ENCODE measurements around the gene MMP24. TPM values are rescaled to one million over a fixed set of nuclear protein-coding genes. Genes with fewer than 3 reads are reported as not detected.

Gene MMP24
- total and polyA plus RNA-seq, 2 experiments from 2014 or later, result 2.0 to 27.3 TPM

DNA sequence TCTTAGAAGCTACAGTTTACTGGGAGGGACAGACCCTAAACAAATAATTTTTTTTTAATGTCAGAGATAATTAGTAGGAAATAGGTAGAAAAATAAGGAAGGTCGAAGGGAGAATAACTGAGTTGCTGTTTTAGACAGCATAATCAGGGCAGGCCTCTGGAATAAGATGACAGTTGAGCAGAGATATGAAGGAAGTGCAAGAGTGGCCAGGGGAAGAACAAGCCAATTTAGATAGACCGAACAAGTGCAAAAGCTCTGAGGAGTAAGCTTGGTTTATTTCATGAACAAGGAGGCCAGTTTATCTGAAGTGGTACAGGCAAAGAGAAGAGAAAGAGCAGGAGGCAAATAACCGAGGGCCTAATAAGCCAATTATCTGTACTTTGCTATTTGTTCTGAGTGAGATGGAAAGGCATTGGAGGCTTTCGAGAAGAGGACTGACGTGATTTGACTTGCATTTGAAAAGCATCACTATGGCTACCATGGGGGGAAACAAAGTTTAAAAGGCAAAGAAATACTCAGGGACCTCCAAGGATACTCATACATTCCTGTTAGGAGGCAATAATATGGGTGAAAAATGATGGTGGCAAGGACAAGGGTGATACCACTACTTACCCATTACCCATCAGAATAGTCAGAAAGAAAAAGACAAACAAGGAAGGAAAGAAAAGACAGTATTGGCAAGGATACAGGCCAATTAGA lies 34.9 kb upstream of the MMP24 start:
- H3K36me3 Mint-ChIP-seq (ENCODE audit: low read depth), result peaks cover 12% of the 10 kb centered on the region; the same call in 1 of the 3 replicates
- Histone ChIP-seq H3K9me2 (ENCODE audit: insufficient read depth) (no peaks in the 10 kb centered on the region), H3K79me2 (replicated peaks; ENCODE audit: insufficient read depth) (no peaks in the 10 kb centered on the region), H3K36me3 (ENCODE audit: insufficient read depth) (no peaks in the 10 kb centered on the region), H3F3A (replicated peaks; ENCODE audit: low read depth) (no peaks in the 10 kb centered on the region), H3K4me2 (no peak overlapping the region), H3K4me3 (no peak overlapping the region), H3K27me3 (ENCODE audit: insufficient read depth) (no peaks in the 10 kb centered on the region), H2AFZ (no peak overlapping the region), H3K27ac (ENCODE audit: low read depth) (no peak overlapping the region), H3K4me1 (ENCODE audit: insufficient read depth) (peaks cover 5% of the 10 kb centered on the region; the same call in 1 of the 2 replicates), H4K20me1 (replicated peaks; ENCODE audit: insufficient read depth) (no peaks in the 10 kb centered on the region)
- H3K27ac Mint-ChIP-seq, result no peak overlapping the region
- peaks cover 2% of the 10 kb centered on the region for H3K27me3 Mint-ChIP-seq (ENCODE audit: insufficient read depth, low read depth, poor library complexity)
- peaks cover 21% of the 10 kb centered on the region for H3K4me1 Mint-ChIP-seq
- DNase-seq (ENCODE audit: low spot score) (no peak), ATAC-seq (no peak; the same call in 2 of the 3 replicates)
- H3K9me3 Mint-ChIP-seq, result peaks cover 36% of the 10 kb centered on the region
- no peak for TF ChIP-seq ZNF331 (CRISPR knock-in tag; IDR thresholded peaks at IDR 0.05; ENCODE audit: low read depth)
- TF ChIP-seq EZH2phosphoT487 (IDR thresholded peaks at IDR 0.05; ENCODE audit: unreplicated experiment), result no peak
- TF ChIP-seq JUNB (IDR thresholded peaks at IDR 0.05; ENCODE audit: unreplicated experiment), result no peak
- no peak for TF ChIP-seq NANOG (IDR thresholded peaks at IDR 0.05; ENCODE audit: borderline replicate concordance)
- TF ChIP-seq, protein P1, sequence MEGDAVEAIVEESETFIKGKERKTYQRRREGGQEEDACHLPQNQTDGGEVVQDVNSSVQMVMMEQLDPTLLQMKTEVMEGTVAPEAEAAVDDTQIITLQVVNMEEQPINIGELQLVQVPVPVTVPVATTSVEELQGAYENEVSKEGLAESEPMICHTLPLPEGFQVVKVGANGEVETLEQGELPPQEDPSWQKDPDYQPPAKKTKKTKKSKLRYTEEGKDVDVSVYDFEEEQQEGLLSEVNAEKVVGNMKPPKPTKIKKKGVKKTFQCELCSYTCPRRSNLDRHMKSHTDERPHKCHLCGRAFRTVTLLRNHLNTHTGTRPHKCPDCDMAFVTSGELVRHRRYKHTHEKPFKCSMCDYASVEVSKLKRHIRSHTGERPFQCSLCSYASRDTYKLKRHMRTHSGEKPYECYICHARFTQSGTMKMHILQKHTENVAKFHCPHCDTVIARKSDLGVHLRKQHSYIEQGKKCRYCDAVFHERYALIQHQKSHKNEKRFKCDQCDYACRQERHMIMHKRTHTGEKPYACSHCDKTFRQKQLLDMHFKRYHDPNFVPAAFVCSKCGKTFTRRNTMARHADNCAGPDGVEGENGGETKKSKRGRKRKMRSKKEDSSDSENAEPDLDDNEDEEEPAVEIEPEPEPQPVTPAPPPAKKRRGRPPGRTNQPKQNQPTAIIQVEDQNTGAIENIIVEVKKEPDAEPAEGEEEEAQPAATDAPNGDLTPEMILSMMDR (conservative IDR thresholded peaks at IDR 0.05; ENCODE audit: low read depth in 2 of 2), result no peak
- TF ChIP-seq, protein P2, sequence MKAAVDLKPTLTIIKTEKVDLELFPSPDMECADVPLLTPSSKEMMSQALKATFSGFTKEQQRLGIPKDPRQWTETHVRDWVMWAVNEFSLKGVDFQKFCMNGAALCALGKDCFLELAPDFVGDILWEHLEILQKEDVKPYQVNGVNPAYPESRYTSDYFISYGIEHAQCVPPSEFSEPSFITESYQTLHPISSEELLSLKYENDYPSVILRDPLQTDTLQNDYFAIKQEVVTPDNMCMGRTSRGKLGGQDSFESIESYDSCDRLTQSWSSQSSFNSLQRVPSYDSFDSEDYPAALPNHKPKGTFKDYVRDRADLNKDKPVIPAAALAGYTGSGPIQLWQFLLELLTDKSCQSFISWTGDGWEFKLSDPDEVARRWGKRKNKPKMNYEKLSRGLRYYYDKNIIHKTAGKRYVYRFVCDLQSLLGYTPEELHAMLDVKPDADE (IDR thresholded peaks at IDR 0.05), result no peak
- TF ChIP-seq STAT1 (IDR thresholded peaks at IDR 0.05; ENCODE audit: unreplicated experiment), result no peak
- no peak overlapping the region for H3K4me3 Mint-ChIP-seq

DNA sequence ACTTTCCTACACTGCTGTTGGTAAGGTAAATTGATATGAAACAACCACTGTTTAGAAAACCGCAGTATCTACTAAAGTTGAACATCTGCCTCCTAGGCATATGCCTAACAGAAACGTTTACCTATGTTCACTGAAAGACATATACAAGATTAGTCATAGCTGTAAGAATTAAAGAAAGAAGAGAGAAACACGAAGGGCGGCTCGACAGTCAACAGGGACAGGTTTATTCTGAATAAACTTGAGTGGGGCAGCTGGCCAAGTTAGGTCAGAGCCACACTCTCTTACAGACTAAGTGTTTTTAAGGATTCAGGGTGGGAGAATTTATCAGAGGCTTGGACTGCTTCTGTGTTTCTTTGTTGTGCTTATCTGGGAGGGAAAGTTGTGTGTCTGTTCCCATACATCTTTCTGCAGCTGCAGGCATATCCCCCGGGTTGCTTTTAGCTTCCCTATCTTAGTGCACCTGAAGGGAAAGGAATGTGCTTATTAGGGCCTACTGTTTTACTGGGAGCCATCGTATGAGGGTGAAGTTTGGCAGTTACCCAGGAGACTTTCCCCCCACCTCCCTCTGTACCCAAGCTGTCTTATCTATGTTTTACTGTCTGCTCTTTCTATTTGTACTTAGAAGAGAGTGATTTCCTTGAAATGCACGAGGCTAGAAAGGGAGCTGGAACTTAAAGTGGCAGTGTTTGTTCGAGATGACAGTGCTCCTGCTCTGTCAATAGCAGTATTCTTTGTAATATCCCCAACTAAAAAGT lies 34.2 kb upstream of the MMP24 start:
- Mint-ChIP-seq H3K4me3 (no peak overlapping the region), H3K36me3 (ENCODE audit: low read depth) (peaks cover 13% of the 10 kb centered on the region; the same call in 1 of the 3 replicates), H3K4me1 (peaks cover 21% of the 10 kb centered on the region), H3K27ac (no peak overlapping the region), H3K27me3 (ENCODE audit: insufficient read depth, low read depth, poor library complexity) (peaks cover 2% of the 10 kb centered on the region), H3K9me3 (peaks cover 42% of the 10 kb centered on the region)
- H3K4me1 ChIP-seq (ENCODE audit: insufficient read depth), result peaks cover 5% of the 10 kb centered on the region; the same call in 1 of the 2 replicates
- peak; percentile 14 for DNase-seq (ENCODE audit: low spot score)
- H3F3A ChIP-seq (replicated peaks; ENCODE audit: low read depth), result no peaks in the 10 kb centered on the region
- no peak overlapping the region for H3K4me3 ChIP-seq
- no peak overlapping the region for H3K4me2 ChIP-seq
- H3K9me2 ChIP-seq (ENCODE audit: insufficient read depth), result no peaks in the 10 kb centered on the region
- H2AFZ ChIP-seq, result no peak overlapping the region
- H3K27ac ChIP-seq (ENCODE audit: low read depth), result no peak overlapping the region
- no peaks in the 10 kb centered on the region for H3K79me2 ChIP-seq (replicated peaks; ENCODE audit: insufficient read depth)
- H3K27me3 ChIP-seq (ENCODE audit: insufficient read depth), result no peaks in the 10 kb centered on the region
- no peaks in the 10 kb centered on the region for H3K36me3 ChIP-seq (ENCODE audit: insufficient read depth)
- H4K20me1 ChIP-seq (replicated peaks; ENCODE audit: insufficient read depth), result no peaks in the 10 kb centered on the region
- peak; percentile 44; the same call in 2 of the 3 replicates for ATAC-seq
- no peak for TF ChIP-seq POLR2AphosphoS5 (IDR thresholded peaks at IDR 0.05; ENCODE audit: low read depth)
- TF ChIP-seq, protein P2 (IDR thresholded peaks at IDR 0.05), result no peak
- TF ChIP-seq, protein P1 (conservative IDR thresholded peaks at IDR 0.05; ENCODE audit: low read depth in 2 of 2), result no peak
- no peak for TF ChIP-seq JUNB (IDR thresholded peaks at IDR 0.05; ENCODE audit: unreplicated experiment)
- no peak for TF ChIP-seq STAT1 (IDR thresholded peaks at IDR 0.05; ENCODE audit: unreplicated experiment)
- no peak for TF ChIP-seq NANOG (IDR thresholded peaks at IDR 0.05; ENCODE audit: borderline replicate concordance)
- no peak for TF ChIP-seq ZNF331 (CRISPR knock-in tag; IDR thresholded peaks at IDR 0.05; ENCODE audit: low read depth)

Measured in GM23338 (cell line).